DMS79 treated with DMSO at 0.1 percent for 48 hours (cell line): Measurements from ENCODE around the gene TIE1.

Experiments
- DNase-seq: peaks from one replicate; lab custom pipeline; 2025; lab: John Stamatoyannopoulos, UW

TIE1 gene

DNA sequence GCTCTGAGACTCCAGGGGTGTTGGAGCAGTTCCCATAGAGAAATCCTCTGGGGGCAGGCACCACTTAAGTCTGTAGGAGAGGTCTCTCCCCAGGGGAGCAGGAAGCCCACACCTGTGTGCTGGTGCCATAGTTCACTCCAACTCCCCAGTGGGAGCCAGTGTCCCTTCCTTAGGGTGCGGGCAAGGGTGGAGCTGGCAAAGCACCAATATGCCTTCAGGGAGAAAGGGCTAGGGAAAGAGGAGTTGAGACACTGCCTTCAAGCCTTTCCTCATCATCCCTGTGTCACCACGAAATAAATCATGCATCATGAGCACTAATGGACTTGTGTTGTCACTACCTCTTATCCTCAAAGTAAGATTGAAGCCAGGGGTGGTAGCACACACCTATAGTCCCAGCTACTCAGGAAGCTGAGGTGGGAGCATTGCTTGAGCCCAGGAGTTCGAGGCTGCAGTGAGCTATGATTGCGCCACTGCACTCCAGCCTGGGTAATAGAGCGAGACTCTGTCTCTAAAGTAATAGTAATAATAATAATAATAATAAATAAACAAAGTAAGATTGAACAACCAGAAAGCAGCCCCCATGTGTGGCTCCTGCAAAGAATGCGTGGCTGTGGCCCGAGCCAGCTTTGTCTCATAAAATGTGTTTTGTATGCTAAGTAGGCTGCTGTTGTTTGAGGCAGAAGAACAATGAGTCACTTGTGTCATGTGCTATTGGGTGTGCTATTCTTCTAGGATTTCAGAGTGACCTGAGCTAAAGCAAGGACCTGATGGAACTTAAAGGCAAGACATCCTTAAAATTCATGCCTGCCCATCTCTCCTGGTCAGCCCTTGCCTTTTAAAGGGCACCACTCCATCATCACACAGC, 6.7 kb upstream of the TIE1 start:
- no peak for DNase-seq

DNA sequence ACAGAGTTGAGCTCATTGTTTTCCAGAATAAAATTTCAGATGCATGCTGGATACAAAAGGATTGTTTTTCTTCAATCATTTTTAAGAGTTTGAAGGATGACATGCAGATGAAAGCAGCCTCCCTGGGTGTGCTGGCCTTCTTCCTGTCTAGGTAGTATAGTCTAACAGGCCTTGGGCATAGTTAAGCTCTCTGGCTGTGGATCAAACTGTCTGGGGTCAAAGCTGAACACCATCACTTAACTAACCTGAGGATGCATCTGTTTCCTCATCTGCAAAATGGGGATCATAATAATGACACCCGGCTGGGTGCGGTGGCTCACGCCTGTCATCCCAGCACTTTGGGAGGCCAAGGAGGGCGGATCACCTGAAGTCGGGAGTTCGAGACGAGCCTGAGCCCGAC, 6.0 kb upstream of the TIE1 start:
- no peak for DNase-seq

DNA sequence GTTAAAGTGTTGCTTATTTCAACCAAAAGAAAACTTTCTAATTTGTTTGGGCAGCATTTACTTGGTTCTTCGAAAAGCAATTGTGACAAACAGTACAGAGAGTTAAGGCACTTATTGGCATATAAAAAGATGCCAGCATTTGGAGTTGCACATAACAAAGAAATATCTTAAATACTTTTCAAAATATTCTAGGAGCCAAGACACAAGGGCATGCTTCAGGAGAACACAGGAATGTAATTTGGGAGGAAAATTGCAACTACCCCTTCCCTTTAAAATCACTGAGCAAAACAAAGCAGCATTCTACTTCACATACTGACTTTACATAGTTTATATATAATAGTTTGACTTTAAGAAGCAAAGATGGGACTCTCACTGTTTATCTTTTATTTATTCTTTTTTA, 4.6 kb upstream of the TIE1 start:
- DNase-seq, result no peak

DNA sequence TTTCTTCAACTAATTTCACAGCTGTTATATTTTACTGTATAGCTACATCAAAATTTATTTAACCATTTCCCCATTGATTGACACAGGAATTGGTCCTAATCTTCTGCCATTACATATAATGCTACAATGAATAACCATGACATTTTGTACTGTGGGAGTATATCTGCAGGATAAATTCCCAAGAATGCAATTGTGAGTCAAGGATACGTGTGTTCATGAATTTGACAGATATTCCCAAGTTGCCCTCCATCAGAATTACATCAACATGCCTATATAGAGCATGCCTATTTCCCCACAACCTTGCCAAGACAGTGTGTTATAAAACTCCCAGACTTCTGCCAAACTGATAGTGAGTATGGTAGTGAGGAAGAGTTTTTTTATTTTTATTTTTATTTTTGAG, 2.7 kb upstream of the TIE1 start:
- no peak for DNase-seq

DNA sequence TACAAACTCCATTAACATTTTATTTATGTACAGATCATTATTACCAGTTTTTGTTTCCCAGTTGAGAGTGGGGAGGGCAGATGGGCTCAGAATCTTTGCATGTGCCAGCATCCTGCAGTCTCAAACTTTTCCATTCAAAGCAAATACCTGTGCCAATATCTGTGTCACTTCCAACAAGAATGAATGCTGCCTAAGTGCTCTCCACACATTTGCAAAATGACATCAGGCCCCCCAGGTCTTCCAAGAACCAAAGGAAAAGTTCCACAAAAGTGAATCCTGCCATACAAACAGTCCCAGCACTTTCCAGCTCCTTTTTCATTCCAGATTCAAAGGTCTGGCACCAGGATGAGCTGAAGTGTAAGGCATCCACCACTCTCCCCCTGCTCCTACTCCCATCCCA, 1.7 kb upstream of the TIE1 start:
- no peak for DNase-seq

DNA sequence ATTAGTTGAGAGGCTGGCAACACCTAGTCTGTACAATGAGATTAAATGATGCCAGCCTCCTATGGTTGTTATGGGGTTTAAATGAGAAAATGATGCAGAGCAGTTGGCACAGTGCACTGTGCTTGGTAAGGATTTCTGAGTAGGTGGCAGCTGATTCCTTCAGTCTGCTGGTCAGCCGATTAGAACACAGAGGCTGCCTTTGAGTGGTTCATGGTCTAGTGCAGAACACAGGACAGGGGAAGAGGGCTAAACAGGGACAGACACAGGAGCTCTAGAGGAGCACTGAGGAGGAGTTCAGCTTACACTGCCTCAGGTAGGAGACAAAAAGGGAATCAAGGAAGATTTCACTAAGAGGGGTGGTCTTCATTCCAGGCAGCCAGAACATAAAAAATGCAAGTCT, 1.4 kb downstream of the TIE1 start:
- DNase-seq, result no peak

DNA sequence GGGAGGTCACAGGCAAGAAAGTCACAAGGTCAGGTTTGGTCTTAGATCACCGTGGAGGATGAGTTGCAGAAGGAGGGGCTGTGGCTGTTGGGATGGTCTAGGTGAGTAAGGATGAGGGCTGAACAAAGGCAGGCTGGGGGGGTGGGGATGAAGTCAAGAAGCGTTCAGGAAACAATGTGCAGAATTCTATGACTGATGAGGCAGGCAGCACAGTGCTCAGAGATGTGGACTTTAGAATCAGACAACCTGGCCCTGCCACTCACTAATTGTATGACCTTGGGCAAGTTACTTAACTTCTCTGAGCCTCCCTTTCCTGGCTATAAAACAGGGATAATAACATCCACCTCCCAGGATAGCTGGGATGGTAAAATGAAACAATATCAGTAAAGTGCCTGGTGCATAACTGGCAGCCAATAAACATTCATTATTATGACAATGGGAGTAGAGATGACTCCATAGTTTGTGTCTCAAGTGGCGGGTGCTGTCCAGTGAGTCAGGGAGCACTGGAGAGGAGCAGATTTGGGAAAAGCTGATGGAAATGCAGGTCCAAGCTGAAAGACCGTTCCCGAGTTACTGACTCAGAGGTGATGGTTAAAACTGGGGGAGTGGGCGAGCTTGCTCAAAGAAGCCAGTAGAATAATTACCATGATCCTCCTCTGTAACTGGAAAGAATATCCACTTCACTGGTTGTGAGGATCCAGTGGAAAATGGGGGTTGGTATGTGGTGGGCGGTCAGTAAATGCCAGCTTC, 2.1 kb downstream of the TIE1 start:
- no peak for DNase-seq

DNA sequence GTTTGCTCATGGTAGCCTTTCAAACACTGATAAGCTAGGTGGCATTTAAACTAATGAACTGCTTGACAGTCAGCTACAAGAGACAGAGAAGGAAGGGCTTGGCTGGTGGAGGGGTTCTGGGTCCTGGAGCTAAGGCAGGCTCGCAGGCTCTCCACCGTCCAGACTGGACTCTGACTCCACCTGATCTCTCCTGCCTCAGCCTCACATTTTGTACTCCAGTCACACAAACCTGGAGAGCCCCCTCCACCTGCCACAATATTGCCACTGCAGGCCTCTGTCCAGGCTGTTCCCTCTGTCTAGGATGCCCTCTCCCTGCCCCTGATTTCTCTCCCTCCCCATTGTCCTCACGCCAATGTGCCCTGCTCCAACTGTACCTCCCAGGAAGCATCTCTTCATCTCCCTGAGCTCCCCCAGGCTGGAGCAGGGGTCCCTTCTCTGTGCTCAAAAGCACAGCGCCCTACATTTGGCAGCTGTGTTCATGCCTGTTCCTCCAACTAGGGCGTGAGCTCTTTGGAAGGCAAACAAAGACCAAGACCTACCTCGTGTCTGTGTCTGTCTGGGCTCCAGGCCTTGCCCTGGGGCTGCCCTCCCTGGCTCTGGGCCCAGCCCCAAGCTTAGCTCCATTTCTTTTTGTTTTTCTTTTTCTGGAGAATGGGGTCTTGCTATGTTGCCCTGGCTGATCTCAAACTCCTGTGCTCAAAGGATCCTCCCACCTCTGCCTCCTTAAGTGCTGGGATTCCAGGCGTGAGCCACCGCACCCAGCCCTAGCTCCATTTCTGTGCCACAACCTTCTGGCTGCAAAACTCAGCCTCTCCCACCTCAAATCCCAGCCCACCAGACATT, 2.9 kb downstream of the TIE1 start:
- no peak for DNase-seq

DNA sequence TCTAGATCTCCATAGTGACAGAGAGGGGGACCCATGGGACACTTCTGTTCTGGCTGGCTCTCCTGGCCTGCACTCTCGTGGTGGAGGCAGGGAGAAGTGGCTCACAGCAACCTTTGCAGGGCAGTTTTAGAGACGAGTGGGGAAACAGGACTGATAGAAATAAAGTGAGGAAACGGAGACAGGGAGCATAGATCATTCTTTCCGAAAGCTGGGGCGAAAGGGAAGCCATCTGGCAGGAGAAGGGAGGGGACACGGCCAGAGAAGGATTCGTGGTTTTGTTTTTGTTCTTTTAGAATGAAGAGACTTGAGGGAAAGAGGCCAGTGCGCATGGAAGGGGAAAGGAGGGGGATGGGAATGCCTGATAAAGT, 3.5 kb downstream of the TIE1 start:
- DNase-seq, result peak; percentile 10

DNA sequence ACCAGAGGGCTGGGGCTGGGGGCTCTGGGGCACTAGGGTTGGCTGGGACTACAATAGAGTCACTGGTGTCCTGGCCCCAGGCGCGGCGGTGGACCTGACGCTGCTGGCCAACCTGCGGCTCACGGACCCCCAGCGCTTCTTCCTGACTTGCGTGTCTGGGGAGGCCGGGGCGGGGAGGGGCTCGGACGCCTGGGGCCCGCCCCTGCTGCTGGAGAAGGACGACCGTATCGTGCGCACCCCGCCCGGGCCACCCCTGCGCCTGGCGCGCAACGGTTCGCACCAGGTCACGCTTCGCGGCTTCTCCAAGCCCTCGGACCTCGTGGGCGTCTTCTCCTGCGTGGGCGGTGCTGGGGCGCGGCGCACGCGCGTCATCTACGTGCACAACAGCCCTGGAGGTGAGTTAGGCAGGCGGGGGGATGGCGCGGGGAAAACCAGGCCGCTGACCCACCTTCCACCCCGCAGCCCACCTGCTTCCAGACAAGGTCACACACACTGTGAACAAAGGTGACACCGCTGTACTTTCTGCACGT, 4.1 kb downstream of the TIE1 start:
- DNase-seq, result no peak

DNA sequence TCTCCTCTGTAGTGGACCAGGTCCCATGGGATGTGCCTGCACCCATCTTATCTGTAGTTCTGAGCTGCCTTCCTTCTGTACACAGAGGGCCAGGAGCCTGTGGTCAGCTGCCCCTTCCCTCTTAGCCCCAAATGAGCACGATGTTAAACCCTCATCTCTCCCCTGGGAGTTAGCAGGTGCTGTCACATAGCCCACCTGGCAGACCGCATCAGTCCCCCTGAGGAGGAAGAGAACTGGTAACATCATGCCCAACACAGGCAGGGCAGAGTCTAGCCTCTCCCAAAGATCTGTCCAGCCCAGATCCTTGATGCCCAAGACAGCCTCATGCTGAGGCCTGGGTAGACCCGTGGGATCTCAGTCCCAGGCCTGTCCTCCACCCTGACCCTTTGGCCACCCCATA, 4.7 kb downstream of the TIE1 start:
- DNase-seq, result no peak

DNA sequence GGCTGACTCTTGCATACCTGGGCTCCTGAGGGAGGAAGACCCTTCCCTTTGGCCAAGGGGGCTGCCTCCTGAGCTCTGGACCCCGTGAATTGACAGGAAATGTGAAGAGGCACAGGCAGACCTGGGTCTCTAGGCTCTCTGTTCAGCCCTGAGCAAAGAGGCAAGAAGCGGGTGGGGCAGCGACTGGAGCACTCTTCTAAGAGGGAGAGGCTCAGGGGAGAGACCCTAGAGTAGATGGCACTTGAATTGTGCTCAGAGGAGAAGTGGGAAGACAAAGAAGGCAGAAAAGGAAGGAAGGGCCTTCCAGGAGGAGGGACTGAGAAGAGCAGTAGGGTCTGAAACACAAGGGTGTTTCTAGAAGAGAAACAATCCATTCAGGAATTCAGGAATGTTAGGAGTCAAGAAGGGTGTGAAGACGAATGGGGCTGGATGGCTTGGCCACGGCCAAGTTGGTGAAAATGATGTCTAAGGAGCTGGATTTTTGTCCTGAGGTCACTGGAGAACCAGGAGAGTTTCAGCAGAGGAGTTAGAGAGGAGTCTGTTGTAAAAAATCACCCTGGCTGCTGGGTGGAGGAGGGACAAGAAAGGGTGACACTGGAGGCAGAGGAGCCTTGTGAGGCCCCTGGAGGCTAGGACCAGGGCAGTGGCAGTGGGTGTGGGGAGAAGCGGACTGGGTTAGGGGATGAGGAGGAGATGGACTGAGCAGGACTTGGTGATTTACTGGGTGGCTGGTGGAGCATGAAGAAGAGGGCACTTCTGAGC, 5.3 kb downstream of the TIE1 start:
- DNase-seq, result peak; percentile 85

DNA sequence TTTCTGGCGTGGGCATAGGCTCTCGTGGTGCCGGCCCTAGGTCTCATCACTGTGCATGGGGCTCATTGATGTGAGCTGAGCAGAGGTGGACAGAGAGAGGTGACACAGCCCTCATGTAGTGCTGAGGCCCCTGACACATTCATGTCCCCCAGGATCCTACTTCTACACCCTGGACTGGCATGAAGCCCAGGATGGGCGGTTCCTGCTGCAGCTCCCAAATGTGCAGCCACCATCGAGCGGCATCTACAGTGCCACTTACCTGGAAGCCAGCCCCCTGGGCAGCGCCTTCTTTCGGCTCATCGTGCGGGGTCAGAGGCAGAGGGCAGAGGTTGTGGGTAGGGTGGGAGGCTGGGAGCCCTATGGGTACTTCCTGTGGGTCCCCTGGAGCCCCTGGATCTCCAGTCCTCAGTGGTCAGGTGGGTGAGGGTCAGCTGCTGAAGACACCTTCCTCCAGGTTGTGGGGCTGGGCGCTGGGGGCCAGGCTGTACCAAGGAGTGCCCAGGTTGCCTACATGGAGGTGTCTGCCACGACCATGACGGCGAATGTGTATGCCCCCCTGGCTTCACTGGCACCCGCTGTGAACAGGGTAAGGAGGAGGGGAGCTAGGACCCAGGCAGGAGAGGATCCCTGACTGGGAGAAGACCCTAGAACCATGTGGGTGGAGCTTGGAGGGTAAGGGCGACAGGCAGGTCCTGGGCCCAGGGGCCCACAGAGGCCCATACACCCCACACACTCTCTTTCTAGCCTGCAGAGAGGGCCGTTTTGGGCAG, 6.1 kb downstream of the TIE1 start:
- DNase-seq, result peak; percentile 82

DNA sequence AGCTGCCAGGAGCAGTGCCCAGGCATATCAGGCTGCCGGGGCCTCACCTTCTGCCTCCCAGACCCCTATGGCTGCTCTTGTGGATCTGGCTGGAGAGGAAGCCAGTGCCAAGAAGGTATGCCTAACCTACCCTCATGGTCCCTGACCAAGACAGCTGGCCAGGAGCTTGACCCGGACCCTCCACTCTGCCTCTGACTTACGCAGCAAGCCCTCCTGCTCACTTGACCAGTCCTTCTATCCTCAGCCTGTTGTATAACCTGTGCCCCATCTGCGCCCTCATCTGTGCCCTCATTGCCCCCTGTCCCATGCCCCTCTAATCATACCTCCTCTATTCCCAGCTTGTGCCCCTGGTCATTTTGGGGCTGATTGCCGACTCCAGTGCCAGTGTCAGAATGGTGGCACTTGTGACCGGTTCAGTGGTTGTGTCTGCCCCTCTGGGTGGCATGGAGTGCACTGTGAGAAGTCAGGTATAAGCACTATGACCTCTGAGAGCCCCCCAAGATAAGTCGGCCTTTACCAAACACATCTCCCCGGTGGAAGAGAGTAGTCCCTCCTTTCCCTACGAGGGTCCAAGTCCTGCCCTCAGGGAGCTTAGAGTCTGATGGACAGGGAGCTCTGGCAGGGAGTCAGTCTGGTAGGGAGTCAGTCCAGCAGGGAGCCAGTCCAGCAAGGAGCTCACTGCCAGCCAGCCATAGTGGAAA, 6.8 kb downstream of the TIE1 start:
- DNase-seq, result no peak

DNA sequence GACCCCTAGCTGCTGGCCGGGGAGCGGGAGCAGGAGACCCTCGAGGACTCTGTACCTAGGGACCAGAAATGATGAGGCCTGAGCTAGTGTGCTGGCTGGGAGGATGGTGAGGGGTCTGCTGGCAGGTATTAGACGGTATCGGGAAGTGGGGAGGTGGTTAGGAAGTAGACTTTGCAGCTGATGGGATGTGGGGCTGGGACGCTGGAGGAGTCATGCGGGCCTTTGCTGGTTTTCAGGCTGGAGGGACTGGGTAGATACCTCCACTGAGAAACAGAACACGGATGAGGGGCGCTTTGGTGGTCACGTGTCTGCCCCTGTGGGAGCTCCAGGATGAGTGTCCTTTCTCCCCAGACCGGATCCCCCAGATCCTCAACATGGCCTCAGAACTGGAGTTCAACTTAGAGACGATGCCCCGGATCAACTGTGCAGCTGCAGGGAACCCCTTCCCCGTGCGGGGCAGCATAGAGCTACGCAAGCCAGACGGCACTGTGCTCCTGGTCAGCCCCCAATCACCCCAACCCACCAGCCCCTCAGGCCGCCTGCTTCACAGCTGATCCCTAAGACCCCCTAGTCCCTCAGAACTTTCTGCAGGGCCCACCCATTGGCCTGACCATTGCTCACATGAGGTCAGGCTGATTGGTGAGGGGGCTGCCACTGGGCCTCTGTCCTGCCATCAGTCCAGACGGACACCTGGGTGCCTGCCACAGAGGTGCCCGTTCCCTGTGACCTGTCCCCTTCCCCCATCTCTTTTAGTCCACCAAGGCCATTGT, 8.0 kb downstream of the TIE1 start:
- no peak for DNase-seq

DNA sequence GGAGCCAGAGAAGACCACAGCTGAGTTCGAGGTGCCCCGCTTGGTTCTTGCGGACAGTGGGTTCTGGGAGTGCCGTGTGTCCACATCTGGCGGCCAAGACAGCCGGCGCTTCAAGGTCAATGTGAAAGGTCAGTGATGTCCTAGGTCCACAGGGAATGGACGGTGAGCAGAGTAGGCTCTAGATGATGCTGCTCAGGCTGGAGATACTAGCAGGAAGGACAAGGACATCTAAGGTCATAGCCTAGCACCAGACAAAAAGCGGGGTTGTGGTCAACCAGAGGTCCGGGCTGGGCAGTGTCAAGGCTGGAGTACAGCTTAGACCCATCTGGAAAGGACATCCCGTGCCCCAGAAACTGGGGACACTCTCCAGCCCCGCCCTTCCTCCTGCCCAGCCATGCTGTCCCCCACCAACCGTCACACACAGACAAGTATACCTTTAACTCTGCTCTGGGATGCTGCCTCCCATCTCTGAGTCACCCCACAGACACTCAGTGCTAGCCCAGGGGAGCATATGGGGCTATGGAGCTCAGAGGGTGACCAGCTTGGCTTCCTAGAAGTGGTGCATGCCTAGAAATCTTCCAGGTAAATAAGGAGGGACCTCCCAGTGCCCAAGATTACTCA, 8.7 kb downstream of the TIE1 start:
- DNase-seq, result no peak

DNA sequence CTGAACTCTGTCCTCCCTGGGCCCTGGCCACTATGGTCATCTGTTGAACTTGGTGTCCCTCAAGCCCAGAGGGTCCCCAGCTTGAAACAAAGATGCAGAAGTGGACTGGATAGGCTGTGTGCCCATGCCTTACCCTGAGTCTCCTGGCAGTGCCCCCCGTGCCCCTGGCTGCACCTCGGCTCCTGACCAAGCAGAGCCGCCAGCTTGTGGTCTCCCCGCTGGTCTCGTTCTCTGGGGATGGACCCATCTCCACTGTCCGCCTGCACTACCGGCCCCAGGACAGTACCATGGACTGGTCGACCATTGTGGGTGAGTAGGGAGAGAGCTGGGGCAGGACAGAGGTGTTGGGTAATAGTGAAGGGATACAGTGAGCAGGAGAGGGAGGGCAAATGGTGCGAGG, 10.7 kb downstream of the TIE1 start:
- DNase-seq, result no peak

DNA sequence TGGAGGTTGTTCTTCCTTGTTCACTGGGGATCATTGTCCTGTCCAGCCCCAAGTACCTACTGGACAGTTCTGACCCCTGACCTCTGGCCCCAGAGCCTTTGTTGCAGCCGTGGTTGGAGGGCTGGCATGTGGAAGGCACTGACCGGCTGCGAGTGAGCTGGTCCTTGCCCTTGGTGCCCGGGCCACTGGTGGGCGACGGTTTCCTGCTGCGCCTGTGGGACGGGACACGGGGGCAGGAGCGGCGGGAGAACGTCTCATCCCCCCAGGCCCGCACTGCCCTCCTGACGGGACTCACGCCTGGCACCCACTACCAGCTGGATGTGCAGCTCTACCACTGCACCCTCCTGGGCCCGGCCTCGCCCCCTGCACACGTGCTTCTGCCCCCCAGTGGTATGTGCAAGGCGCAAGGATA, 11.4 kb downstream of the TIE1 start:
- DNase-seq, result no peak
